WERI-Rb-1 (cell line): Measurements from ENCODE around the gene DIP2B.

Experiments
- DNase-seq: peaks from one replicate; pipeline ENCODE4 v3.0.0-alpha.2; 2020
- H3K27ac ChIP-seq: fragments of 250-450 bp; sonication (Bioruptor Pico); 2 replicates; pipeline ENCODE4 v1.5.1; 2020; ENCODE audit warnings: mild to moderate bottlenecking, moderate library complexity
- H3K27me3 ChIP-seq: fragments of 250-450 bp; sonication (Bioruptor Pico); 2 replicates; pipeline ENCODE4 v1.5.1; 2021; ENCODE audit warnings: mild to moderate bottlenecking, low read depth, moderate library complexity; ENCODE audit not compliant: insufficient read depth, severe bottlenecking
- H3K36me3 ChIP-seq: fragments of 250-450 bp; sonication (Bioruptor Pico); 2 replicates; pipeline ENCODE4 v1.5.1; 2020; ENCODE audit warnings: mild to moderate bottlenecking, moderate library complexity
- H3K4me3 ChIP-seq: 2 replicates; pipeline ENCODE4 v1.5.1; 2011; ENCODE audit warnings: low read depth, mild to moderate bottlenecking, control low read depth, low read length
- H3K9me3 ChIP-seq: fragments of 250-450 bp; sonication (Bioruptor Pico); 2 replicates; pipeline ENCODE4 v1.5.1; 2021; ENCODE audit warnings: mild to moderate bottlenecking, moderate library complexity; ENCODE audit not compliant: severe bottlenecking
- TF ChIP-seq, protein P1 (sequence below): IDR thresholded peaks from 2 replicates; pipeline ENCODE4 v1.5.1; 2011; ENCODE audit warnings: low read depth, mild to moderate bottlenecking, control low read depth, inconsistent platforms, low read length

DIP2B gene

DNA sequence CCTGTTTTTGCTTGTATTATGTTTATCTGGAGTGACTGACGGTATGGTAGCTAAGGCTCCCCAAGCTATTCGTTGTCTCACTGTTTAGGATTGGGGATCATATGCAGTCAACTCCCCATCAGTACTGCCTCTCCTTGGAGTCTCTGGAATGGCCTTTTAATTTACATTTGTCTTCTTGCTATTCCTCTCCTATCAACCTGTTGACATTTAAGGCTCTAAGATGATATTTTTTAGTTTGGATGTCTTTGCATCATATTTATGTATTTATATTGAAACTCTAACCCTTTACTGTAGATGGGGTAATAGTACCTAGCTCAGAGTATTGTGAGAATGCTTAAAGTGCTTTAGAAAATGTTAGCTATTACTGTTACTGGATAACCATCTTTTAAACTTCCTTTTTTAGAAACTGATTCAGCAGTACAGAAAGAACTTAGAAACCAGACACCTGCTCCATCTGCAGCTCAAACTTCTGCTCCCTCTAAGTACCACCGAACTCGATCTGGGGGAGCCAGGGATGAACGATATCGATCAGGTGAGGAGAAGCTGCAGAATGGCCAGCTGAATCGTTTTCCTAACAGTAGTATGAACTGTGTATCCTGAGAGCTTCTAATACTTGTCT lies 135.6 kb downstream of the DIP2B start:
- Histone ChIP-seq H3K27ac (no peak overlapping the region), H3K36me3 (peaks cover 3% of the 10 kb centered on the region; the same call in 1 of the 2 replicates), H3K4me3 (no peak overlapping the region), H3K9me3 (no peaks in the 10 kb centered on the region), H3K27me3 (no peaks in the 10 kb centered on the region)
- TF ChIP-seq, protein P1, sequence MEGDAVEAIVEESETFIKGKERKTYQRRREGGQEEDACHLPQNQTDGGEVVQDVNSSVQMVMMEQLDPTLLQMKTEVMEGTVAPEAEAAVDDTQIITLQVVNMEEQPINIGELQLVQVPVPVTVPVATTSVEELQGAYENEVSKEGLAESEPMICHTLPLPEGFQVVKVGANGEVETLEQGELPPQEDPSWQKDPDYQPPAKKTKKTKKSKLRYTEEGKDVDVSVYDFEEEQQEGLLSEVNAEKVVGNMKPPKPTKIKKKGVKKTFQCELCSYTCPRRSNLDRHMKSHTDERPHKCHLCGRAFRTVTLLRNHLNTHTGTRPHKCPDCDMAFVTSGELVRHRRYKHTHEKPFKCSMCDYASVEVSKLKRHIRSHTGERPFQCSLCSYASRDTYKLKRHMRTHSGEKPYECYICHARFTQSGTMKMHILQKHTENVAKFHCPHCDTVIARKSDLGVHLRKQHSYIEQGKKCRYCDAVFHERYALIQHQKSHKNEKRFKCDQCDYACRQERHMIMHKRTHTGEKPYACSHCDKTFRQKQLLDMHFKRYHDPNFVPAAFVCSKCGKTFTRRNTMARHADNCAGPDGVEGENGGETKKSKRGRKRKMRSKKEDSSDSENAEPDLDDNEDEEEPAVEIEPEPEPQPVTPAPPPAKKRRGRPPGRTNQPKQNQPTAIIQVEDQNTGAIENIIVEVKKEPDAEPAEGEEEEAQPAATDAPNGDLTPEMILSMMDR = no peak
- DNase-seq = no peak

DNA sequence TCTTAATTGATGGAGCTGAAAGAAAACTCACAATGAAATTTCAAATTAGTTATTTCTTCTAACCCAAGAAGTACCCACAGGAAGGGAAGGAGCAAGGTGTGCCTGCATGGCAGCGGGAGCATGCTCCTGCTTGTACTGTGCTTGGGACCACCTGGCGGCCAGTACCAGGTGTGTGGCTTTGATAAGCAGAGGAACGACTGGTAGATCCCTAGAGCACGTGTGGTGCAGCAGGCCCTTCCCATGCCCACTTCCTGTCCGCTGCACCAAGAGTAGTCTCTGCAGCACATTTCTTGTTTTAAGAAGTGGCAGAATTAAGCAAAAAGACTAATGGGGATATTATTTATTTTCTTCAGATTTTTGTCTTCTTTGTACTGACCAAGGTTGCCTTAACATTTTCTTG lies 136.8 kb downstream of the DIP2B start:
- no peaks in the 10 kb centered on the region for H3K9me3 ChIP-seq
- no peak overlapping the region for H3K27ac ChIP-seq
- no peaks in the 10 kb centered on the region for H3K27me3 ChIP-seq
- H3K4me3 ChIP-seq = no peak overlapping the region
- TF ChIP-seq, protein P1 = no peak
- no peak for DNase-seq
- H3K36me3 ChIP-seq = peaks cover 3% of the 10 kb centered on the region; the same call in 1 of the 2 replicates

DNA sequence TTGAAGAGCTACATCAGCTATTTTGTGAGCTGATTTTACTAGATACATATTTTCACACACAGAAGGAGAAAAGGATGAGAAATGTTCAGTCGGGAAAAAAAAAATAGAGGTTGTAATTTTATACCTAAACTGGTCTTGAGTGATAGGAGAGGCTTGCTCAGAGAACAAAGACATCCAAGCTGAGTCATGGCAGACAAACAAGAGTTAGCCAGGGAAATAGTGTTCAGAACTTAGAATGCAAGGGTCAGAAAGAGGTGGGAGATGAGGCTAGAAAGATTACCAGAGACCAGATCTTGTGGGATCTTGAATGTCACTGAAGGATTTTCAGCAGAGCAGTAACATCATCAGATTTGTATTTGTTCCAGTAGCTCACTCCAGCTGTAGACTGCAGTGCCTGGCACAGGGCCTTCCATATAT lies 137.3 kb downstream of the DIP2B start:
- H3K9me3 ChIP-seq = no peaks in the 10 kb centered on the region
- no peak for DNase-seq
- H3K27me3 ChIP-seq = no peaks in the 10 kb centered on the region
- H3K27ac ChIP-seq = no peak overlapping the region
- peaks cover 3% of the 10 kb centered on the region; the same call in 1 of the 2 replicates for H3K36me3 ChIP-seq
- TF ChIP-seq, protein P1 = no peak
- no peak overlapping the region for H3K4me3 ChIP-seq

- H3K27ac ChIP-seq = no peak overlapping the region
- no peak overlapping the region for H3K4me3 ChIP-seq
- TF ChIP-seq, protein P1 = no peak
- H3K36me3 ChIP-seq = peaks cover 3% of the 10 kb centered on the region; the same call in 1 of the 2 replicates
- DNase-seq = no peak
- no peaks in the 10 kb centered on the region for H3K27me3 ChIP-seq
- no peaks in the 10 kb centered on the region for H3K9me3 ChIP-seq
Observed at GRCh38 chr12:50642761-50643160, 138.0 kb downstream of the DIP2B start.

GRCh38 chr12:50647031-50647430 lies 142.2 kb downstream of the DIP2B start:
- H3K9me3 ChIP-seq = no peaks in the 10 kb centered on the region
- no peak overlapping the region for H3K4me3 ChIP-seq
- H3K27me3 ChIP-seq = no peaks in the 10 kb centered on the region
- H3K27ac ChIP-seq = no peak overlapping the region
- TF ChIP-seq, protein P1 = no peak
- peaks cover 3% of the 10 kb centered on the region; the same call in 1 of the 2 replicates for H3K36me3 ChIP-seq
- DNase-seq = no peak

DNA sequence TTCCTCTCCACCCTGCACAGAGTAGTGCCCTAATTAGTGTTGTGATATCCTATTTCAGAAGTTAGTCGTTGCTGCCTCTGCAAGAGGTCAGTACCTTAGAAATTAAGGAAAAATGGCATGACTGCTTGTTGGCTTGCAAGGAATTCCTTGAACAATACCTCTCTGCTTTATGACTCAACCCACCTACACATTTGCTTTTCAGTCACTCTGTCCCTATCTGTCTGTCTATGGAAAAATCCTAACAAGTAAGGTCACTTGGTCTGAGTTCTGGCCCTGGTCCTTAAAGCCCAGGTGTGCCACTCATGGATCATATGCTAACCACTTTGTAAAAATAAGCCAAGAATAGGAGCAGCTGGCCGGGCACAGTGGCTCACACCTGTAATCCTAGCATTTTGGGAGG lies 142.7 kb downstream of the DIP2B start:
- H3K4me3 ChIP-seq = no peak overlapping the region
- H3K36me3 ChIP-seq = no peaks in the 10 kb centered on the region
- no peaks in the 10 kb centered on the region for H3K27me3 ChIP-seq
- TF ChIP-seq, protein P1 = no peak
- DNase-seq = no peak
- H3K9me3 ChIP-seq = no peaks in the 10 kb centered on the region
- H3K27ac ChIP-seq = no peak overlapping the region
